GM21367 (cell line): ENCODE data around the gene SAP30.

ENCODE experiments used
- ATAC-seq: cut with Tn5 transposase; IDR thresholded peaks from one replicate; pipeline ENCODE4 v1.9.1; 2021; ENCODE audit not compliant: unreplicated experiment

SAP30 gene

GRCh38 chr4:173411106-173411693 lies 40.4 kb downstream of the SAP30 start:
- ATAC-seq, result no peak

- no peak for ATAC-seq
Observed at GRCh38 chr4:173413036-173413435, 42.3 kb downstream of the SAP30 start.

GRCh38 chr4:173414456-173414855 lies 43.7 kb downstream of the SAP30 start:
- no peak for ATAC-seq

GRCh38 chr4:173415092-173415491 lies 44.3 kb downstream of the SAP30 start:
- no peak for ATAC-seq

GRCh38 chr4:173415885-173416653 lies 45.3 kb downstream of the SAP30 start:
- no peak for ATAC-seq

- no peak for ATAC-seq
Observed at GRCh38 chr4:173417833-173418232, 47.1 kb downstream of the SAP30 start.

- ATAC-seq, result no peak
Observed at GRCh38 chr4:173418639-173419038, 47.9 kb downstream of the SAP30 start.

- ATAC-seq, result peak; percentile 63
Observed at GRCh38 chr4:173420324-173420752, 49.6 kb downstream of the SAP30 start.

- ATAC-seq, result no peak
Observed at GRCh38 chr4:173420801-173421200, 50.0 kb downstream of the SAP30 start.

- no peak for ATAC-seq
Observed at GRCh38 chr4:173424899-173425805, 54.4 kb downstream of the SAP30 start.

GRCh38 chr4:173426064-173426463 lies 55.3 kb downstream of the SAP30 start:
- no peak for ATAC-seq
